Esophagus mucosa (tissue), 1 donor: ENCODE measurements around the gene C15orf40. TPM values are rescaled to one million over a fixed set of nuclear protein-coding genes. Genes with fewer than 3 reads are reported as not detected.
"Not testable (repeated sequence)": the region's sequence is repeated elsewhere in the genome, so short reads cannot be mapped to it uniquely, and the experiment has no call there.

Experiments
- ATAC-seq: fragments of 200-7000 bp; cut with Tn5 transposase; one replicate; pipeline ENCODE4 v1.9.1; 2020
- total RNA-seq: library from RNA; stranded (reverse); gene quantifications from one replicate; pipeline ENCODE4 v1.2.4, GENCODE V29; 2023
- donor health status: DM: yes; HTN: yes; CAD: no.

Gene C15orf40
- total RNA-seq, 1 donor from 2014 or later, result 18.7 TPM

DNA sequence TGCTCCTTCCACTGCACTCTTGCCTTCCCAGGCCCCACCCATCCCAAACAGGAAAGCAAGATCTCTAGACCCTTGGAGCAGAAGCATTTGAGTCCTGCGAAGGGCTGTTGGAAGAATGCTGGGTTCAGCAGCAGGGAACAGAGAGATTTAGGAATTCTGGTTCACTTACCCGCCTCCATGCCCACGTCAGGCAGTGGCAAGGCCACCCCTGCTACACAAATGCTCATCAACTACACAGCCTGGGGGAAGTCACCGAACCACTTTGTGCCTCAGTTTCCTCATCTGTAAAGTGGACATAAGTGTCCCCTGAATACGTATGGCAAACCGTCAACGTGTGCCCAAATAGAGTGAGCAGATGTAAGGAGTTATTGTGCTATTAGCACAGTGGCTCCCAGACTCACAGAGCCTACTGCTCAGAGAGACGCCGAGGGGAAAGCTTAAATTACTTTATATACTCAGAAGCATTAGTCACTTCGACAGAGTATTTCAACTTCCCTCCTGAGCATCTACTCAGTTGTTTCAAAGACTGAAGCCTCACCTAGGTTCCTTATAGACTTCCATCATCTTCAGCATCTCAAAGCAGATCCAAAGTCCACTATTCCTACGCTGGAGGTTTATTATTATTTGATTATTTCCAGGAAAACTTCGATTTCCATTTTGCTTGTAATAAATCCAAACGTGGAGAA lies 59.8 kb downstream of the C15orf40 start:
- ATAC-seq, result peak; percentile 75

DNA sequence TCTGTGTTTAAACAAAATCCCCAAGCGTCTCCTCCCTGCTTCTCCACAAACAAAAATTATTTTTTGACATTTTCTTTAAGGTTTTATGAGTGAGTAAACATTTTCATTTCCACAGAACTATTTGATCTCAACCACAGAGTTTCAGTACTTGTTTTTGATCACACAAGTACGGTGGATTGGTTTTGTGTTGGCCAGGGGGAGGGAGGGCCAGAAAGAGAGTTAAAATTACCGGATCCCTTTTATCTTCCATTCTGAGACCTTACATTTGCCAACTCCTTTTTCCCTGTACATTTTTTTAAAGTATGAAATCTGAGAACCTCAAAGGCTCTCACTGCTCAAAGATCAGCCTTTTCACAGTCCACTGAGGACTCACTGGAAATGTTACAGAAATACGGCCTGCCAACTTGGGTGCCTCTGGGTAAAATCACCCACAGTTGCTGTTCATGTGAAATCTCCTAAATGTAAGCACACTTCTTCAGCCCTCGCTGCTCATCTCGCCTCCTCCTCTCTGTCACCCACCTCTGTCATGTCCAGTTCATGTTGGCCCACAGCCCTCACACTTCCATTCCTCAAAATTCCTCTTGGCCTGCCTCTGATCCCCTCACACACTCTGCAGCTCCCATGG lies 60.6 kb downstream of the C15orf40 start:
- ATAC-seq, result no peak

DNA sequence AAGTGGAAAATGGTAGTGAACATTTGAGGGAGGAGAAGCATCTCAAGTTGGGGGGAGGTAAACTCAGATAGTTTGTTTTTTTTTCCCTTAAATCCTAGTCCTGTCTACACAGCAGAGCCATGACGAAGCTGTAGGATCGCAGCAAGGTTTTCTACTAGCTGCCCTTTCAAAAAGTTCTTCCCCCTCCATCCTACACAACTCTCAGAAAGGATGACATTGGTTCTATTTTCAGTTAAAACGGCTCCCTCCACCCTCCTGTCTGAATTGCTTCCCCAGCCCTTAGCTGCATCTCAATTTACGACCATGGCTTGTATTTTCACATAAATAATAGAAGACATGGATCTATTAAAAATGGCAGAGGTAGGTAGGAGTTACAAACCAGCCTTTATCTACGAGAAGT lies 61.1 kb downstream of the C15orf40 start:
- no peak for ATAC-seq

DNA sequence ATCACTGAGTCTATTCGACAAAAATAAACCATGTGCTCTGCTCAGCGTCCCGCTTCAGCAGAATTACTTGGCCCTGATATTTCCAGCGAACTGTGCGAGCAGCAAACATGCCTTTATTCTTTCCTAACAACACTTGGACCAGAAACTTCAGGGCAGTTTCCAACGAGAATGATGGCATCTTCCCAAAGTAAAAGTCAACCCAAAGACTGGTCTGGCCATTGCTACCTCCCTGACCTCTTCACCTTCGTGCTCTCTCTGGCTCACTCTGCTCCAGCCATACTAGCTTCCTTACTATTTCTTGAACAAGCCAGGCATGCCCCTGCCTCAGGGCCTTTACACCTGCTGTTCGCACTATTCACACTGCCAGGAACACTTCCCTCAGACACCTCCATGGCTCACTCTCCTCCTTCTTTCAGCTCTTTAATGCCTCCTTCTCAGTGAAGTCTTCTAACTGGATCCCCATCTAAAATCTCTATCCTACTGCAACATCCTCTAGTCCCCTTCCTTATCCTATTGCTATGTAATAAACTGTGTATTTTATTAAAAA lies 65.2 kb downstream of the C15orf40 start:
- ATAC-seq, result no peak

DNA sequence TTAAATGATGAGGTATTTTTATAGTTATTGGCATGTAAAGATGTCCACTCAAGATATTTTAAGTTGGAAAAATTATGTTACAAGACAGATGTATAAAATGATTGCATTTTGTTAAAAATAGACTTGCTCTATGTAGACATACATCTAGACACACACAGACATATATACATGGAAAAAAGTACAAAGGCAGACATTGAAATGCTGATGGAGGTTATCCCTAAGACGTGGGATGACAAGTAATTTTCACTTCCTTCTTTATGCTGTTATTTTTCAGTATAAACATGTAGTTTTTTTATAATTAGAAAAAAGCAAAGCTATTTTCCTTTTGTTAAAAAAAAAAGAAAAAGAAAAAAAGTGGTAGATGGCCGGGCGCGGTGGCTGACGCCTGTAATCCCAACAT lies 66.1 kb downstream of the C15orf40 start:
- no peak for ATAC-seq

DNA sequence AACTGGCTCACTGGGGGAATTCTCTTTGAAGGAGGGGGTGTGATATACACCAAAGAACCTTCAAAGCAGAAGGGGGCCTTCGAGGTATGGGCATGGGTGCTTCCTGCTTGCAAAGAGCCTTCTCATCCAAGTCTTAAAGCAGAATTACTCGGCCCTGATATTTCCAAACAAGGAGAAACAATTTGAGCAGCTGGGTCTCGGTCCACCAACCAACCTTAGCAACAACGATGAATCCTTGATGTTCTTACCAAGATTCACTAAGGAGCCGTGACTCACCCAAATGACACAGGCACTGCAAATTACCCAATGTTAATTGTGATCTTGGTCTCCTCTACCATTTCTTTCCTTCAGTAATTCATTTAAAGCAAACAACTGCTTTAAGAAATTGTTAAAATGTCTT lies 66.6 kb downstream of the C15orf40 start:
- peak; percentile 14 for ATAC-seq

DNA sequence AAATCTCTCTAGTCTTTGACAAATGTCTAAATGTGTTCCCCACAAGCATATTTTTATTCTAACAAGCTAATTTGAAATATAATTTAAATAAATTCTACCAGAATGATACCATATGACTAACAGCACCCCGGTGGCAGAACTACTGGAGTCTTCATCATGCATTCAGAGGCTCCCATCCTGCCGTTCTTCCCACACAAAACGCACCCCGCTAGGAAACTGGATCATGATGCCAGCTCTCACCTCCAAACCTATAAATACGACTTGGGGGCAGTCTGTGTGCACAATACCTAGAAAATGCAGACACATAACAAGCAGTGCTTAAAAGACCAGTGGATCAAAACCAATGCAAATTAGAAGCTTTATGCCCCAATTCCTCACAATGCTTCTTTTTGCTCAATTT lies 67.4 kb downstream of the C15orf40 start:
- no peak for ATAC-seq

DNA sequence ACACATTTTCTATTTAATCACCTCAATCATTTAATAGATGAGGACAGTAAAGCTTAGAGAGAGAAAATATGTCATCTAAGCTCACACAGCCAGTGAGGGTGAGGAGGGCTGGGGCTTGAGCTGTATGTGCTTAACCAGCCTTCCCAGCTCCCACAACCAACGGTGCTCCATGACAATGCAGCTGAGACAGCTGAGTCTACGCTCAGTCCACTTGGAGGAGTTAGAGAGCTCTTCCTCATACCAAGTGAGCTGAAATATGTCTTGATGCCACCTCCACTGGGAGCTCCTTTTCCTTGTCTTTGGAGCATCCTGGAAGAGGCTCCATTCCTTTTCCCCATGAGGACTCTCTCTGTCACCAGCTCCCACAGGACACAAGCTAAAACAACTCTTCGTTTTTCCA lies 68.3 kb downstream of the C15orf40 start:
- ATAC-seq, result peak; percentile 62

DNA sequence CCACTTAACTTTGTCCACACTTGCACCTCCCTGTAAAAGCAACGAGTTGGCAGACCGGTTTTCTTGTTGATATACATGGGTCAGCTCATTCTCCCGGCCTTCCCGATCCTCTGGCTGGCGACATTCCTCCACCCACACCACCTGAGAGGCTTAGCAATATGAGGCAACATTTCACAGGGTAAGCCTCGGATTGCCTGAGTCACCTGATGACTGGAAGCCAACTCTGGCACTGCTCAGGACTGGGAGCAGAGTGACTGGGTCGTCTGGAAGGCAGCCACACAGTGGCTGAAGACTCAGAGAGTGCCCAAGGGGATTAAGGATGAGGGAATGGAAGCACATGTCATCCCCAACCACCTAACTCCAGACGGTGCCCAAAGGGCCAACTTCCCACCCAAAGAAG lies 68.7 kb downstream of the C15orf40 start:
- peak; percentile 98 for ATAC-seq

DNA sequence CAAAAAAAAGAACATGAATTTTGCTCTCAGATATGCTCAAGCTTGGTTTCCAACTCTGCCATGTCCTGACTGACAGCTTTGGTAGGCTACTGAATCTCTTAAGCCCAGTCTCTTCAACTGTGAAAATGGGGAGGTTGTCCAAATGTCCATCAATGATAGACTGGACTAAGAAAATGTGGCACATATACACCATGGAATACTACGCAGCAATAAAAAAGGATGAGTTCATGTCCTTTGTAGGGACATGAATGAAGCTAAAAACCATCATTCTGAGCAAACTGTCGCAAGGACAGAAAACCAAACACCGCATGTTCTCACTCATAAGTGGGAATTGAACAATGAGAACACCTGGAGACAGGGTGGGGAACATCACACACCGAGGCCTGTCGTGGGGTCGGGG lies 71.8 kb downstream of the C15orf40 start:
- not testable (repeated sequence) for ATAC-seq

Other genes starting within 250 kb of the C15orf40 start
- gene FSD2, start 205.6 kb downstream of the C15orf40 start, total RNA-seq, result not detected
- gene WHAMM, start 202.0 kb downstream of the C15orf40 start, total RNA-seq, result 4.0 TPM
- 26.3 TPM for gene HOMER2, start 58.9 kb downstream of the C15orf40 start, total RNA-seq
- gene RAMAC, start 25.4 kb downstream of the C15orf40 start, total RNA-seq, result 22.5 TPM
- 33.3 TPM for gene BTBD1, start 55.6 kb upstream of the C15orf40 start, total RNA-seq
- gene TM6SF1, start 96.0 kb upstream of the C15orf40 start, total RNA-seq, result 0.48 TPM
- 19.1 TPM for gene HDGFL3, start 196.2 kb upstream of the C15orf40 start, total RNA-seq